ENCODE measurements around the gene HS3ST6. TPM values are rescaled to one million over a fixed set of nuclear protein-coding genes. Genes with fewer than 3 reads are reported as not detected.
A peak's percentile ranks its signal among the peaks of the same experiment; 100 is the strongest.
"Not testable (repeated sequence)": the region's sequence is repeated elsewhere in the genome, so short reads cannot be mapped to it uniquely, and the experiment has no call there.

Gene HS3ST6
- total RNA-seq, 3 donors from 2014 or later (not counting 1 experiment from before 2014, with no cell fraction given) = not detected

DNA sequence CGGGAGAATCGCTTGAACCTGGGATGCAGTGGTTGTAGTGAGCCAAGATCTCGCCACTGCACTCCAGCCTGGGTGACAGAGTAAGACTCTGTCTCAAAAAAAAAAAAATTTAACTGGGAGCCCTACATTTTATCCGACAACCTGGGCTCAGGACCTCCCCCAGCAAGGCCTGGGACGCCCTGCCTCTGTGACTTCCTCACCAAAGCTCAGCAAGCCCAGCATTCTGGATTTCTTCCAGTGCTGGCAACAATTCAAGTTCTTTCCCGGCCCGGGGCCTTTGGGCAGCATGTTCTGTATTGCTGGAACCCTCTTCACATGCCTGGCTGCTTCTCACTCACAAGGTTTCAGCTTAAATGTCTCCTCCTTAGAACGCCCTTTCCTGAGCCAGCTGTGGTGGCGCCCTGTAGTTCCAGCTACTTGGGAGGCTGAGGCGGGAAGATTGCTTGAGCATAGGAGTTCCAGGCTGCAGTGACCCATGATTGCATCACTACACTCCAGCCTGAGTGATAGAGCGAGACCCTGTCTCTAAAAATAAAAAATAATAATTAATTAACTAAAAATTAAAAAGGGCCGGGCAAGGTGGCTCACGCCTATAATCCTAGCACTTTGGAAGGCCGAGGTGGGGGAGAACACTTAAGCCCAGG is 30.4 kb downstream of the HS3ST6 start:
- no peak overlapping the region for H3K27ac Mint-ChIP-seq
- H3K36me3 Mint-ChIP-seq = no peaks in the 10 kb centered on the region
- no peak overlapping the region for H3K4me3 ChIP-seq (ENCODE audit: low read length)
- H3K36me3 ChIP-seq (ENCODE audit: control insufficient read depth, insufficient read depth, low read length) = no peaks in the 10 kb centered on the region
- H3K9me3 ChIP-seq (ENCODE audit: control insufficient read depth, insufficient read depth, low read length) = no peaks in the 10 kb centered on the region
- 89% methylated on average over 13 of the region's 14 CpGs for WGBS (ENCODE audit: insufficient coverage)
- intact Hi-C loops (cut with micrococcal nuclease) = no loop called here
- no peak overlapping the region for H3K4me3 Mint-ChIP-seq
- ATAC-seq (no peak), DNase-seq (no peak)
- TF ChIP-seq, protein P1, sequence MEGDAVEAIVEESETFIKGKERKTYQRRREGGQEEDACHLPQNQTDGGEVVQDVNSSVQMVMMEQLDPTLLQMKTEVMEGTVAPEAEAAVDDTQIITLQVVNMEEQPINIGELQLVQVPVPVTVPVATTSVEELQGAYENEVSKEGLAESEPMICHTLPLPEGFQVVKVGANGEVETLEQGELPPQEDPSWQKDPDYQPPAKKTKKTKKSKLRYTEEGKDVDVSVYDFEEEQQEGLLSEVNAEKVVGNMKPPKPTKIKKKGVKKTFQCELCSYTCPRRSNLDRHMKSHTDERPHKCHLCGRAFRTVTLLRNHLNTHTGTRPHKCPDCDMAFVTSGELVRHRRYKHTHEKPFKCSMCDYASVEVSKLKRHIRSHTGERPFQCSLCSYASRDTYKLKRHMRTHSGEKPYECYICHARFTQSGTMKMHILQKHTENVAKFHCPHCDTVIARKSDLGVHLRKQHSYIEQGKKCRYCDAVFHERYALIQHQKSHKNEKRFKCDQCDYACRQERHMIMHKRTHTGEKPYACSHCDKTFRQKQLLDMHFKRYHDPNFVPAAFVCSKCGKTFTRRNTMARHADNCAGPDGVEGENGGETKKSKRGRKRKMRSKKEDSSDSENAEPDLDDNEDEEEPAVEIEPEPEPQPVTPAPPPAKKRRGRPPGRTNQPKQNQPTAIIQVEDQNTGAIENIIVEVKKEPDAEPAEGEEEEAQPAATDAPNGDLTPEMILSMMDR (IDR thresholded peaks at IDR 0.05) = no peak
- no peak overlapping the region for H3K27ac ChIP-seq (ENCODE audit: low read length)
- H3K4me1 Mint-ChIP-seq = no peaks in the 10 kb centered on the region
- H3K27me3 ChIP-seq (ENCODE audit: control insufficient read depth, insufficient read depth, low read length) = no peaks in the 10 kb centered on the region
- H3K9me3 Mint-ChIP-seq = no peaks in the 10 kb centered on the region
- no peaks in the 10 kb centered on the region for H3K4me1 ChIP-seq (ENCODE audit: control insufficient read depth, insufficient read depth, low read length)
- peaks cover 15 to 23% of the 10 kb centered on the region in 2 donors for H3K27me3 Mint-ChIP-seq (ENCODE audit: low read depth in 2 of 2)

DNA sequence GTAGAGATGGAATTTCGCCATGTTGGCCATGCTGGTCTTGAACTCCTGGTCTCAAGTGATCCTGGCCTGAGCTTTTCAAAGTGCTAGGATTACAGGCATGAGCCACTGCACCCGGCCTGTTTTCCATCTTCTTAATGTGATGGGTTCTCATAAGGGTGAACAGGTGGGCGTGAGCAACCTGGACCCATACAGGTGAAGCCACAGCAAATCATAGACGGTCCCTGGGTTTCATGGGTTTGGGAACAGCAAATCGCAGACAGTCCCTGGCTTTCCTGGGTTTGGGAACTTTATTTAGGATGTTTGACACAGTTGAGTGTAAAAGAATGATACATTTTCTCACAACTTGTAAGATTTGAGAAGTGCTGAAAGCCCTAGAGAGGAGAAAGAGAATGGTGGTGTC is 33.3 kb downstream of the HS3ST6 start:
- no peaks in the 10 kb centered on the region for H3K4me1 ChIP-seq (ENCODE audit: control insufficient read depth, insufficient read depth, low read length)
- Mint-ChIP-seq H3K36me3 (no peaks in the 10 kb centered on the region), H3K27me3 (ENCODE audit: low read depth in 2 of 2) (peaks cover 9 to 15% of the 10 kb centered on the region in 2 donors), H3K4me3 (no peak overlapping the region), H3K4me1 (no peaks in the 10 kb centered on the region), H3K27ac (no peak overlapping the region), H3K9me3 (no peaks in the 10 kb centered on the region)
- 83% methylated on average over 5 of the region's 5 CpGs for WGBS (ENCODE audit: insufficient coverage)
- ATAC-seq (no peak), DNase-seq (no peak)
- H3K36me3 ChIP-seq (ENCODE audit: control insufficient read depth, insufficient read depth, low read length) = no peaks in the 10 kb centered on the region
- H3K27me3 ChIP-seq (ENCODE audit: control insufficient read depth, insufficient read depth, low read length) = no peaks in the 10 kb centered on the region
- intact Hi-C loops (cut with micrococcal nuclease) = no loop called here
- H3K4me3 ChIP-seq (ENCODE audit: low read length) = no peak overlapping the region
- TF ChIP-seq, protein P1 (IDR thresholded peaks at IDR 0.05) = no peak
- no peak overlapping the region for H3K27ac ChIP-seq (ENCODE audit: low read length)
- no peaks in the 10 kb centered on the region for H3K9me3 ChIP-seq (ENCODE audit: control insufficient read depth, insufficient read depth, low read length)

DNA sequence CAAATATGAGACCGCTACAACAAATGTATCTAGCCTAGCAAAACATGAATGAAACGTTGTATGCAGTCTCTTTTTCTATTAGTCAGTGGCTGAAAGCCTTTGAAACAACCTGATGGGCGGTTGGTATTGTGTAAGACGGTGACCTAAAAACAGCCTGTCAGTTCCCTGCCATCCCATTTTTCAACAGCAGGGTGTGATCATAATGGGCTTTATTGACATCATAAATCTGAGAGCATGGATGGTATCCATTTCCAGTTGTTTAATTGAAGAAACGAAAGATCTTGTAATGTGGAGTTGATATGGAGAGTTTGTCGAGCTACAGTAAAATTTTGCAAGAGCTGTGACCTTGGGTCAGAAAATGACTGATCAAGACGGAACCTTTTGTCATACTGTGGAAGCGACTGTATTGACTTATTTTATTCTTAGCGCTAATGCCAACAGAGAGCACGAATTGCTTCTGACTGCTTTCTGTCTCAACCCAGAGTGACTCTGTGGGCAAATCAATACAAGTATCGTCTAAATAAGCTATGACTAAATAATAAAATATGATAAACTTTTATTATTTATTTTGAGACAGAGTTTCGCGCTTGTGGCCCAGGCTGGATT is 34.0 kb downstream of the HS3ST6 start:
- peaks cover 9 to 15% of the 10 kb centered on the region in 2 donors for H3K27me3 Mint-ChIP-seq (ENCODE audit: low read depth in 2 of 2)
- Histone ChIP-seq H3K4me1 (ENCODE audit: control insufficient read depth, insufficient read depth, low read length) (no peaks in the 10 kb centered on the region), H3K4me3 (ENCODE audit: low read length) (no peak overlapping the region), H3K27ac (ENCODE audit: low read length) (no peak overlapping the region), H3K27me3 (ENCODE audit: control insufficient read depth, insufficient read depth, low read length) (no peaks in the 10 kb centered on the region), H3K36me3 (ENCODE audit: control insufficient read depth, insufficient read depth, low read length) (no peaks in the 10 kb centered on the region), H3K9me3 (ENCODE audit: control insufficient read depth, insufficient read depth, low read length) (no peaks in the 10 kb centered on the region)
- H3K4me3 Mint-ChIP-seq = no peak overlapping the region
- intact Hi-C loops (cut with micrococcal nuclease) = no loop called here
- peak in 1 of 2 donors; percentile 31 for DNase-seq
- H3K9me3 Mint-ChIP-seq = no peaks in the 10 kb centered on the region
- no peaks in the 10 kb centered on the region for H3K36me3 Mint-ChIP-seq
- WGBS (ENCODE audit: insufficient coverage) = 78% methylated on average over 11 of the region's 13 CpGs
- no peak overlapping the region for H3K27ac Mint-ChIP-seq
- TF ChIP-seq, protein P1 (IDR thresholded peaks at IDR 0.05) = no peak
- no peaks in the 10 kb centered on the region for H3K4me1 Mint-ChIP-seq
- ATAC-seq = no peak

DNA sequence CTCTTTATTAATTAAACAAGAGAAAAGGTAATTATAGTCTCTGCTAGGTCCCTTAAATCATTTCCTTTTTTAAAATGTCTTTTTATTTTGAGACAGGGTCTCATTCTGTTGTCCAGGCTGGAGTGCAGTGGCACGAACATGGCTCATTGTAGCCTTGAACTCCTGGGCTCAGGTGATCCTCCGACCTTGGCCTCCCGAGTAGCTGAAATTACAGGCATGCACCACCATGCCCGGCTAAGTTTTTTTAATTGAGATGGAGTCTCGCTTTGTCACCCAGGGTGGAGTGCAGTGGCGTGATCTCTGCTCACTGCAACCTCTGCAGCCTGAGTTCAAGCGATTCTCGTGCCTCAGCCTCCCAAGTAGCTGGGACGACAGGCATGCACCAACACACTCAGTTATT is 37.0 kb downstream of the HS3ST6 start:
- H3K4me1 ChIP-seq (ENCODE audit: control insufficient read depth, insufficient read depth, low read length); H3K27ac ChIP-seq (ENCODE audit: low read length); H3K9me3 ChIP-seq (ENCODE audit: control insufficient read depth, insufficient read depth, low read length); H3K9me3 Mint-ChIP-seq; H3K4me1 Mint-ChIP-seq; H3K4me3 ChIP-seq (ENCODE audit: low read length); ATAC-seq; intact Hi-C loops (cut with micrococcal nuclease); H3K27ac Mint-ChIP-seq; H3K27me3 ChIP-seq (ENCODE audit: control insufficient read depth, insufficient read depth, low read length); DNase-seq; H3K36me3 Mint-ChIP-seq; H3K4me3 Mint-ChIP-seq; H3K36me3 ChIP-seq (ENCODE audit: control insufficient read depth, insufficient read depth, low read length): not testable (repeated sequence)
- H3K27me3 Mint-ChIP-seq (ENCODE audit: low read depth in 2 of 2) = peaks cover 15 to 16% of the 10 kb centered on the region in 2 donors
- 84% methylated on average over 9 of the region's 9 CpGs for WGBS (ENCODE audit: insufficient coverage)

All from natural killer cell (primary cell).